ENCODE data around the gene PODXL2. TPM values are rescaled to one million over a fixed set of nuclear protein-coding genes. Genes with fewer than 3 reads are reported as not detected.
"Not testable (repeated sequence)": the region's sequence is repeated elsewhere in the genome, so short reads cannot be mapped to it uniquely, and the experiment has no call there.

The PODXL2 gene
- total RNA-seq, 2 donors from 2014 or later, result 0.43 to 1.8 TPM

- Mint-ChIP-seq H3K27ac (peak overlapping the region in 1 of 2 donors; percentile 10), H3K9me3 (no peaks in the 10 kb centered on the region)
- ATAC-seq, result peak; percentile 73 to 90
Measured at GRCh38 chr3:127697551-127698240, 68.7 kb downstream of the PODXL2 start.

DNA sequence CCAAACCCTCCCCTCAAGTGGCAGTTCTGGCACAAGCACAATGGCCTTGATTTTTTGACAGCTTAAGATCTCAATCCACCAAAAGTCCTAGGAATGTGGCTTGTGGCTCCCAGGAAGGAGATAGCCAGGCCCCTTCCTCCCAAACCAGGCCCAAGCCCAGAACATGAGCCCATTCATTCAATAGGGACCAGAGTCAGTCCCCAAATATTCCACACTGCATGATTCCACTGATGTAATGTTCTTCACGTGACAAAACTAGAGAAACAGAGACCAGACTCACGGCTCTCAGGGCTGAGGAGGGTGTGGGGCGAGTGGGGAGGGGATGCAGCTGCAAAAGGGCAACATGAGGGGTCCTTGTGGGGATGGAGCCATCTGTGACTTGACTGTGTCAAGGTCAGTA, 69.3 kb downstream of the PODXL2 start:
- H3K36me3 Mint-ChIP-seq, result no peaks in the 10 kb centered on the region
- H3K27ac Mint-ChIP-seq, result peak overlapping the region in 1 of 2 donors; percentile 10
- ATAC-seq (no peak), DNase-seq (ENCODE audit: low spot score in 2 of 2) (no peak)
- no peaks in the 10 kb centered on the region for H3K9me3 Mint-ChIP-seq

More at GRCh38 chr3:127697551-127698240, 68.7 kb downstream of the PODXL2 start:
- H3K36me3 Mint-ChIP-seq, result no peaks in the 10 kb centered on the region
- DNase-seq (ENCODE audit: low spot score in 2 of 2), result peak in 1 of 2 donors; percentile 60

GRCh38 chr3:127698691-127699415, 69.9 kb downstream of the PODXL2 start:
- DNase-seq (ENCODE audit: low spot score in 2 of 2) (no peak), ATAC-seq (no peak)
- no peaks in the 10 kb centered on the region for H3K36me3 Mint-ChIP-seq
- H3K9me3 Mint-ChIP-seq, result no peaks in the 10 kb centered on the region
- peak overlapping the region in 1 of 2 donors; percentile 10 for H3K27ac Mint-ChIP-seq

DNA sequence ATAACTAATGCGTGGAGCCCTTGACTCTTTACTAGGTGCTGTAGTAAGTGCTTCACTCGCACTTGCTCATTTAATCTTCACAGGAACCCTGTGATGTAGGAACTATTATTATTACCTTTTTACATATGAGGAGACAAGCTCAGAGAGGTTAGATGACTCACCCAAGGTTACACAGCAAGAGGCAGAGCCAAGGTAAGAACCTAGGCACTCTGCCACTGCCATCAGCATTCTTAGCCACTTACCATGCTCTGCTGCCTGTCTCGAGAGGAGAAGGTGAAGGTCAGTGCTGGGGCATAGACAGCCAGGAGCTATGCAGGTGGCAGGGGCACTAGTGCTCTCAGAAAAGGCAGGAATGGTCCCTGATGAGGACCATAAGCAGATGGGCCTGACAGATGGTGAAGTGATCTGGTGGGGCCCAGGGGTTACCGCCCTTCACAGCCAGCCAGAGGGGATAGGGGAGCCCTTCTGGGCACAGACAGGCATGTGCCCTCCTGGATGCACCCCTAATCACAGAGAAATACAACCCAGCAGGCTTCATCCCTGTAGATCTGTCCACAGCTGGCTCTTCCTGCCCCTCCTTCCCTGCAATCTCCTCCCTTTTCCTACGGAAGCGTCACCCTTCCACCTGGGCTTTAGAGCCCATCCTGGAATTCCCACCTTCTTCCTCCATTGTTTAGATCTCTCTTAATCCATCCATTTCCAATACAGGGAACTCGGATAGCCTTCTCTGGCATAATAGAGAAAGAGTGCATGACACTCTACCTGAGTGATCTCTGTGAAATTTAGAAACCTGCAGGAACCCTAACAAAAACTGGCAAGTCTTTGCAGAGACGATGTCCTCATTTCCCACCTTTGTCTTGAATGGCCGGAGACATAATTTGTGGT, 70.7 kb downstream of the PODXL2 start:
- H3K27ac Mint-ChIP-seq, result no peak overlapping the region
- no peaks in the 10 kb centered on the region for H3K36me3 Mint-ChIP-seq
- ATAC-seq, result no peak
- H3K9me3 Mint-ChIP-seq, result no peaks in the 10 kb centered on the region
- DNase-seq (ENCODE audit: low spot score in 2 of 2), result no peak

GRCh38 chr3:127700406-127700805, 71.4 kb downstream of the PODXL2 start:
- Mint-ChIP-seq H3K27ac (no peak overlapping the region), H3K36me3 (no peaks in the 10 kb centered on the region), H3K9me3 (no peaks in the 10 kb centered on the region)
- no peak for DNase-seq (ENCODE audit: low spot score in 2 of 2)
- no peak for ATAC-seq

GRCh38 chr3:127701280-127701911, 72.4 kb downstream of the PODXL2 start:
- Mint-ChIP-seq H3K36me3 (no peaks in the 10 kb centered on the region), H3K27ac (peak overlapping the region; percentile 29 to 33), H3K9me3 (no peaks in the 10 kb centered on the region)
- no peak for ATAC-seq
- no peak for DNase-seq (ENCODE audit: low spot score in 2 of 2)

- Mint-ChIP-seq H3K9me3 (no peaks in the 10 kb centered on the region), H3K36me3 (no peaks in the 10 kb centered on the region)
- no peak for ATAC-seq
Measured at GRCh38 chr3:127702151-127702578, 73.2 kb downstream of the PODXL2 start.

GRCh38 chr3:127704840-127705239, 75.9 kb downstream of the PODXL2 start:
- ATAC-seq; H3K27ac Mint-ChIP-seq; H3K9me3 Mint-ChIP-seq; DNase-seq (ENCODE audit: low spot score in 2 of 2); H3K36me3 Mint-ChIP-seq: not testable (repeated sequence)

More at GRCh38 chr3:127702151-127702578, 73.2 kb downstream of the PODXL2 start:
- no peak for DNase-seq (ENCODE audit: low spot score in 2 of 2)
- H3K27ac Mint-ChIP-seq, result peak overlapping the region in 1 of 2 donors; percentile 33

DNA sequence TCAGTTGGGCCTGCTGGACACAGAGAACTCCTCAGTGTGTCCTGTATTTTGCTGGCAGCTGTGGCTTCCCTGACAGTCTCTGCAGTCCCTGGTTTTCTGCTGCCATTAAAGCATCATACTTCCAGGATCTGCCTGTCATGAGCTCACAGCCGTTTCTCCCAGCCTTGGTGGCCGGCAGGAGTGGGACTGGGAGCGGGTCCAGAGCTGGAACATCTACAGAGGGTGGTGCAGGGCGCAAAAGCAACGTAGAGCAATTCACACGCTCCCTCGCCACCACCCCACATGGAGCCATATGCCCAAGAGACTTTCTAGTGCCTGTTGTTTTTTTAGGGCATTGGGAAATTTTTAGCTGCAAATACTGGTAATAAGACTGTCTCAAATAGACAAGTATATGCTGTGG, 77.3 kb downstream of the PODXL2 start:
- Mint-ChIP-seq H3K27ac (no peak overlapping the region), H3K36me3 (no peaks in the 10 kb centered on the region), H3K9me3 (no peaks in the 10 kb centered on the region)
- no peak for ATAC-seq
- no peak for DNase-seq (ENCODE audit: low spot score in 2 of 2)

GRCh38 chr3:127706785-127707351, 77.9 kb downstream of the PODXL2 start:
- H3K9me3 Mint-ChIP-seq, result no peaks in the 10 kb centered on the region
- no peak overlapping the region for H3K27ac Mint-ChIP-seq
- DNase-seq (ENCODE audit: low spot score in 2 of 2) (peak in 1 of 2 donors; percentile 33), ATAC-seq (no peak)
- no peaks in the 10 kb centered on the region for H3K36me3 Mint-ChIP-seq

DNA sequence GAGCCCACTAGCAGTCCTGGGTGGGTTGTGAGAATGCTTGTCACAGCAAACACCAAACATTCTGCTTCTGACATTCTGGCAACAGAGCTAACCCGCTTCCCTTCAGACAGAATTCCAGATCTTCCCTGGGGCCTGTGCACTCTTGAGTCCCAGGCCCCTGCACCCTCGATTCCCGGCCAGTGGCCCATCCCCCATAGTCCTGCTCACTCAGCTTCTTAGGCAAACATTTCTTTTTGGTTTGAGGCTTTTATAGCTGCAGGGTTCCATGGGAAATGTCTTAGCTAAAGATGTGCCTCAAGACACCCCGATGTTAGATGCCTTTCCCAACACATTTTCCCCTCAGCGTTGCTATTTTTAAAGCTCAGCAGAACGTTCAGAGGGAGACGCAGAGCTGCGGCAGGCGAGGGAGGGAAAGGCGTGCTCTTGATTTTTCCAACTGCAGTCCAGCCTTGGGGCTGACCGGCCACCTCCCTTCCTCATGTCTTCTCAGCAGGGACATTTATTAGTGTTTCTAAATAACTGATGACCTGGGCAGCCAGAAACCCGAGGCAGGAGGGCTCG, 78.9 kb downstream of the PODXL2 start:
- Mint-ChIP-seq H3K9me3 (no peaks in the 10 kb centered on the region), H3K36me3 (no peaks in the 10 kb centered on the region), H3K27ac (no peak overlapping the region)
- DNase-seq (ENCODE audit: low spot score in 2 of 2) (no peak), ATAC-seq (no peak)

DNA sequence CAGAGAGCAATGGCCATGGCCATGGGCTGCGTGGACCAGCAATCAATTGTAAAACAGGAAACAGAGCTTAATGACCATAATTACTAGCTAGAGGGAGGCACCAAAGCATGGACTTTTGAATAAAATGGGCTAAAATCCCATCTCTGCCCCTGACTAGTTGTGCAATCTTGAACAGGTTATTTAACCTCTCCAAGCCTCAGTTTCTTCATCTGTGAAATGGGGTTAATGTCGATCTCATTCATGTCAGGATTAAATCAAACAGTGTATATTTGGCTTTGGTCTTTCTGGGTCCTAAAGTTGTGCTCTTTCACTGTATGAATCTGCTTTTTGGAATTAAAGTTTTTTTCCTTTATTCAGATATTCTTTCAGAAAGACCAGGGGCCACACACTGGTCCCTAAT, 79.9 kb downstream of the PODXL2 start:
- no peaks in the 10 kb centered on the region for H3K9me3 Mint-ChIP-seq
- ATAC-seq (no peak), DNase-seq (ENCODE audit: low spot score in 2 of 2) (no peak)
- no peaks in the 10 kb centered on the region for H3K36me3 Mint-ChIP-seq
- H3K27ac Mint-ChIP-seq, result no peak overlapping the region

DNA sequence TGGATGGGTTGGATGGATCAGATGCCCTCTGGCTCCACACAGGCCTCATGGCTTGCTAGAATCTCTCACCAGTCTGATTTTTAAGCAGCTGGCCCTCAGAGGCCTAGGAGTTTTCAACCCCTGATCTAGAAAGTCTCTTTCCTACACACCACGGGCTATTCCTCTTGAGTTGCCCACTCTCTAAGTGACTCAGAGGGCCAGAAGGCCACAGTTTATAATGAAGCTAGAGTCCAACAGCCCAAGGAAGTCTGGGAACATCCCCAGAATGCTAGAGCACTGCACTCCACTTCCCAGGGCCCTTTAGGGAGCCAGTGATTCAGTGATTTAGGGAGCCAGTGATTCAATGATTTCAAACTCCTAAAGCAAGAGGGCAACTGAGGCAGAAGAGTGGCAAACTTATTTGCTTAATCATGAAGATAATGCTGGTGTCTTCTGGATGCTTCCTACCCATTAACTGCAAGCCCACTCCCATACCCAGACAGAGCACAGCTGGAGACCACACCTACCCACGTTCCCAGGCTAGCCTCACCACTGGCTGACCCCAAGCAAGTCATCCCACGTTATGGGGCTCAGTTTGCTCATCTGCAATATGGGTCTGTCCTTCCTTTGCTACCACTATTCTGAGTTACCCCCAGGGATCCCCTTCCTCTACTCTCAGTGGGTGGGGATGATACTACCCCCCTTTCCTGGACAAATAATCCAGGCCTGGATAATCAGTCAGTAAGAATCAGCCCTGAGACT, 80.5 kb downstream of the PODXL2 start:
- Mint-ChIP-seq H3K36me3 (no peaks in the 10 kb centered on the region), H3K27ac (no peak overlapping the region), H3K9me3 (no peaks in the 10 kb centered on the region)
- no peak for DNase-seq (ENCODE audit: low spot score in 2 of 2)
- no peak for ATAC-seq

DNA sequence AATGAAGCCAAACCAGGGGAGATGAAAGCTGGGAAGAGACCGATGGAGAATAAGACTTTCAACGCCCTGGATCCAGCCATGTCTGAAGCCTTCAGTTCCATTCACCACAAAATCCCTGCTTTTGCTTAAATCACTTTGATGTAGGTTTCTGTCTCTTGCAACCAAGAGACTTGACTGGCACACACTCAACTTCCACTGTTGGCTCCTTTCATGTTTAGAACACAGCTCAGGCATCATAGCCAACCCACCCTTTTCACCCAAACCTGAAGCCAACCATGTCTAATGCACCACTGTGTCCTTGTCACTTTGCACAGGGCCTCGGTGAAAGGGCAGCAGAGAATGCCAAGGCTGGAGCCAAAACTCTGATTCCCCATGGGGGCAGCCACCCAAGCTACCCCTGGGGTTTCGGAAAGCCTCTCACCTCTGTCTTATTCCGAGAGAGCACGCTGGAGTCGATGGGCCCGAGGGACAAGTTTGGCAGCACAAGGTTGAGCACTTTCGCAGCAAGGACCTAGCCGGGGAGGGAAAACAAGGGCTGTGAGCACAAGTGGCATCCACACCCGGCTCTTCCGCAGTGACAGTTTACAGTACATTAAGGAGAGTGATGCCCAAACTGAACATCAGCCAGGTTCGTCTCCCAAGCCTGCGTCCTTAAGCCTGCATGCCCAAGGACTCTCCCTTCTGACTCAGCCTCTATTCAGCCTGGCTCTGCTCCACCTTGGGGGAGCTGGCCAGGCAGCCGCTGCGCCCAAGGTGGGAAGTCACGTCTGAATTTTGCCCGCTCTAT, 81.4 kb downstream of the PODXL2 start:
- ATAC-seq (no peak), DNase-seq (ENCODE audit: low spot score in 2 of 2) (peak in 1 of 2 donors; percentile 20)
- Mint-ChIP-seq H3K9me3 (no peaks in the 10 kb centered on the region), H3K27ac (no peak overlapping the region), H3K36me3 (no peaks in the 10 kb centered on the region)

Data from activated naive CD4-positive, alpha-beta T cell treated with anti-CD3 and anti-CD28 coated beads, Interleukin-2, amount 50 U/mL, for 72 hours (primary cell).